Stimulated activated CD8-positive, alpha-beta memory T cell treated with anti-CD3 and anti-CD28 coated beads, Interleukin-4, amount 100 ng/mL, for 1 hour (primary cell): Measurements from ENCODE around the gene MDH1B.
"Not testable (repeated sequence)": the region's sequence is repeated elsewhere in the genome, so short reads cannot be mapped to it uniquely, and the experiment has no call there.

ENCODE experiments used
- DNase-seq, 2 donors: peaks; one replicate each; pipeline ENCODE4 v3.0.0-alpha.2; 2020; ENCODE audit warnings: low read depth in 2 of 2, low spot score in 1 of 2

Gene MDH1B

DNA sequence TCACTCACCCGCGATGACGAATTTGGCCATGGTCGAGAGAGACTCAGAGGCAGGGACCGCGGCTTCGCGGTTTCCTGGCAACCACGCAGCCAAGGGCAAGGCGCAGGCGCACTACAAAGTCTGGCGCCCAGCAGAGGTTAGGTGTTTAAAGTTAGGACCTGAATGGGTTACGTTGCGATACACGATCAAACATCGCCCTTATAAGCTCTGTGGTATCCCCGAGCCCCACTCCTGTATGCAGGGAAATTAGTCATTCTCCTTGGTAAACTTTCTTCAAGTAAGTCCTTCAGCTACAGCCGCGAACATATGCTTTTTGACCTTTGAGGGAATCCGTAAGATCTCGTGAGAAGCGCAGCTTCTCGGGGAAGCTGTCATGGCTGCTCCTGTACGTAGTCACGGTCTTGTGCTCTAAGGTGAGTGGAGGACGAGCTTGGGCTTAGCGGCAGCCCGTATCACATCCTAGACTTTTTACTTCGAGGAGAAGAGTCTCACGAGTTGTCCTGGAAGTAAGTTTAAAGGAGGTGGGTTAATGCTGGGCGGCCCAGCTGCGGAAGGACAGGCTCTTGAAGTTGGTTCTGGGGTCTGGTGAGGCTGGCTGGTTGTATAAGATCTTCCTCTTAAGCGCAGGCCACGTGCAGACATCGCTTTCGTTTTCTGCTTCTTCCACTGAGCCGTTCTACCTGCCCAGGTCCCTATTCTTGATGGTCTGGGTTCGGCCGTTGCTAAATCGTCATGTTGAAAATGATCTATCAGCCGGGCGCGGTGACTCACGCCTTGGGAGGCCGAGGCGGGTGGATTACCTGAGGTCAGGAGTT, at the start of gene MDH1B, which contains the start of gene FASTKD2:
MDH1B (minus strand) TSS at position 87 of the 815 bp plus-strand sequence; CDS start at position 30, 57 bp downstream.
FASTKD2 (plus strand) TSS at position 365 of the 815 bp plus-strand sequence. CDS start 1,088 bp downstream, outside the sequence.
- peak; percentile 58 to 62 for DNase-seq

DNA sequence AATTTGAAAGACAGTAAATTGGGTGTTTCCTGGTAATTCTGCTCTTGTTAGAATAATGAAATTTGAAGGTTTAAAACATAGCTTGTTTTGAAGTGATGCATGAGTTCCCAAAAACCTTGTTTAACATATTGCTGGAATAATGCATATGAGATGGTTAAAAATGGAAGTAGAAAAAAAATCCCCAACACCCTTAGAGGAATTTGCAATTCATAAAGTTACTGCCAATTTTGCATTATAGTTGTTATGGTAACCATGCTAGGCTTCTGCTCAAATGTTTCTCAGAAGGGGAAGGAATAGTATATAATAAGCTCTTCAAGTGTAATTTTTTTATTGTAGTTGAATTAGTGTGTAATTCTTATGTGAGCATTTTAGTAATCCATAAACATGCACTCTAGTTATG, 49.4 kb upstream of the MDH1B start:
- no peak for DNase-seq

DNA sequence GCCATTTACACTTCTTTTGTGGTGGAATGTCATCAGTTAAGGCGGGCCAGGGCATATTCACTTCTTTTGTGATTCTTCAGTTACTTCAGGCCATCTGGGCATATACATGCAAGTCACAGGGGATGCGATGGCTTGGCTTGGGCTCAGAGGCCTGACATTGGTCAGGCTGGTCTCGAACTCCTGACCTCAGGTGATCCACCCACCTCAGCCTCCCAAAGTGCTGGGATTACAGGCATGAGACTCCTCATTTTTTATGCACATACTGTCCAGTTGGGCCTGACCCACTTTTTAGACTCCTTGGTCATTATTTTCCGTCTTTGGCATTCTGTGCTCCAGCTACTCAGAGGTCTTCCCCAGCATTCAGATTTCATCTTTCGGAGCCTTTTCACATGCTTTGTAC, 47.3 kb upstream of the MDH1B start:
- DNase-seq = not testable (repeated sequence)

GRCh38 chr2:206807624-206808023, 42.5 kb upstream of the MDH1B start:
- DNase-seq = not testable (repeated sequence)

- no peak for DNase-seq
Measured at GRCh38 chr2:206805887-206806607, 40.9 kb upstream of the MDH1B start.

GRCh38 chr2:206804326-206804725, 39.2 kb upstream of the MDH1B start:
- DNase-seq = no peak

- no peak for DNase-seq
Measured at GRCh38 chr2:206802654-206803514, 37.8 kb upstream of the MDH1B start.

GRCh38 chr2:206801418-206802189, 36.5 kb upstream of the MDH1B start:
- no peak for DNase-seq

DNA sequence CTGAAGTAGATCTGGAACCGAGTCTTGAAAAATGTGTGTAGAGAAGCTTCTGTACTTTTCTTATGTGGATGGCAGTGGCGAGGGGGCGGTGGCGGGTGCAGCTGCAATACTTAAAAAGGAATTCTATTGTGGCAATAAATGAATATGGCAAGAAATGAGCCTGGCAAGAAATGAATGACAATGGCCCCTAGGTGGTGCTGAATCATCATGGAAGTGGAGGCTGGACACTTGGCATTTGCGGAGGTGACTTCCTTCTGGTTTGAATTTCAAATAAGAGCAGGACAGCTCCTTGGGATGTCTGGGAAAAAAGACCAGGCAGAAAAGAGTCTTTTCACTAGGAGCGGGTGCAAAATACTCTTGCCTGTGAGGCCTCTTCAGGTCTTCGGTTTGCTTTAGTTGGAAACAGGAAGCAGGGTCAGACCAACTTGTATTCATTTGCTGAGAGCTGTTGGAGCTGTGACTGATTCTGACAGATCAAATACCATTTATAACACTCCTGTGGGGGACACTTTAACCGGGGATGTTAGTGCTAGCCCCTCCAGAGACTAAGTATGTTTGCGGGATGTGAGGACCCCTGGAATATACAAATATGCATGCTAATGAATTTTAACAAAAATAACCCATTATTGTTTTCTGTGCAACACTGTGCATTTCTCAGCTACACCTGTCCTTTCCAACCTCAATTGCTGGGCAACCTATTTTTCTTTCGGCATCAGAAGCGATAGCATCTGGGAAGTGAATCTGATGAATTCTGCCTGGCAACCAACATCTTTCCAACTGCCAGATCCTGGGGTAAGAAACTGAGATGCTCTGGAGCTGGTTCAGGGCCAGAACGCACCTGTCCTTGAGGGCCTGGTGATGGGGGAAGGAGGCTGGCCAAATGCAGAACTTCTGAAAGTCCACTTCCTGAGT, 35.6 kb upstream of the MDH1B start:
- DNase-seq = peak in 1 of 2 donors; percentile 5

DNA sequence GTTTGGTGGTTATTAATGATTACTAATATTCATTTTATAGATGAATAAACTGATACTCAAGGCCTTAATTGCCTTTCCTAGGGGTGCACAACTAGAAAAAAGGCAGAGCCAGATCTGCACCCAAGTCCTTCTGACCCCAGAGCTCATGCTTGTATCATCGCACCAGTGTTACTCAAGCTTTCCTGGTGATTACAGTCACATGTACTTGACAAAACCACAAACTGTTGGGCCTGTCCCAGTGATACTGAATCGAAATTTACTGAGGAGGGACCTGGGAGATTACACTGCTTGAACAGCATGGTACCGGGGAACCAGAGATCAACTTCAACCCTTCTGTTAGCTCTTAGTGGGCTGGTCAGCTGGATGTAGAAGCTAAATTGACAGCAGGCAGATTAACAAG, 34.0 kb upstream of the MDH1B start:
- DNase-seq = no peak

GRCh38 chr2:206798000-206798399, 32.9 kb upstream of the MDH1B start:
- DNase-seq = no peak

DNA sequence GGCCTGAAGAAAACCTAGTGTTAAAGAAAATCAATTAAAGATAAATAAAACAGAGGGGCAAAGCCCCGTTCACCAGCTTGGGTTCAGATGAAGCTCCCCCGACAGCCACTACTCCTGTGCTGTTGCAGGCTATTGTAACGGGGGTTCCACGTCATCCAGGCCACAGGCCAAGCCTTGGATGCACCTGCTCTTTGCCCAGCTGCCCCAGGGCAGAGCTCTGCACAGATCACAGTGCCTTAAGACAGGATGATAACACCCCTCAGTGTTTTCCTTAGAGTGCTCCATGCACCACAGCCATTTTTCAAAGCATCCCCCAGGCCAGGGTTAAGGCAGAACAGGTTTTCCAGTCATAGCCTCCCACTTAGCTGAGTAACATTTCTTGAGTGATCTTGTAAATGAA, 32.2 kb upstream of the MDH1B start:
- DNase-seq = no peak

- no peak for DNase-seq
Measured at GRCh38 chr2:206792645-206793044, 27.5 kb upstream of the MDH1B start.

GRCh38 chr2:206790311-206790935, 25.3 kb upstream of the MDH1B start:
- DNase-seq = no peak

- no peak for DNase-seq
Measured at GRCh38 chr2:206784559-206785353, 19.6 kb upstream of the MDH1B start.

DNA sequence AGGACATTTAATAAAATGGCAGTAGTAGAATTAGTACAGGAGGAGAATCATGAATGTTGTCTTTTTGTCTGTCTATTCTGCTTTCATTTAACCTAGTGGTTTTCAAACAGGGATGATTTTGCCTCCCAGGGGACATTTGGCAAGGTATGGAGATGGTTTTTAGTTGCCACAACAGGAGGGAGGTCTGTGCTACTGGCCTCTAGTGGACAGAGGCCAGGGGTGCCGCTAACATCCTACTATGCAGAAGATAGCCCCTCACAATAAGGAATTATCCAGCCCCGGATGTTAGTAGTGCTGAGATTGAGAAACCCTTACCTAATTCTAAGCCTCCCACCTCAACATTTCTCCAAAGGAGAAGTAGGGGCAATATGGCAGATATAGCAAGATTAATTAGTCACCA, 18.6 kb upstream of the MDH1B start:
- DNase-seq = no peak

DNA sequence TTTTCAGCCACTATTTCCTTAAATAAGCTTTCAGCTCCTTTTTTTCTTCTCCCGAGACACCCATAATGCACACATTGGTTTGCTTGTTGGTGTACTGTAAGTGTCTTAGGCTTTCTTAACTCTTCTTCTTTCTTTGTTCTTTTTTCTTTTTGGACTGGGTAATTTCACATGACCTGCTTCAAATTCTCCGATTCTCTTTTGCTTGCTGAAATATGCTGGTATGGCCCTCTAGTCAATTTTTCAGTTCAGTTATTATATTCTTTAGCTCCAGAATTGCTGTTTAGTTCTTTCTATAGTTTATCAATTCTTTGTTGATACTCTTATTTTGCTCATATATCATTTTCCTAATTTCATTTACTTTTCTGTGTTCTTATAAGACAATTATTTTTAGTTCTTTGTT, 15.5 kb upstream of the MDH1B start:
- no peak for DNase-seq

- DNase-seq = no peak
Measured at GRCh38 chr2:206776432-206776831, 11.3 kb upstream of the MDH1B start.
